Naive thymus-derived CD4-positive, alpha-beta T cell (primary cell): Measurements from ENCODE around the gene NR1D2. TPM values are rescaled to one million over a fixed set of nuclear protein-coding genes. Genes with fewer than 3 reads are reported as not detected.

Source experiments
- ATAC-seq: fragments of 150-1000 bp; cut with Tn5 transposase; 2 replicates; pipeline ENCODE4 v1.10.0; 2021; ENCODE audit warnings: mild to moderate bottlenecking, moderate library complexity
- CTCF ChIA-PET: fragments of 350-600 bp; sonication (Branson Sonifier 250); formaldehyde crosslinking; loops from one replicate; lab custom pipeline; 2021; ENCODE audit warnings: antibody characterized with exemption; lab: Charles Lee
- POLR2A ChIA-PET: fragments of 350-600 bp; sonication (Branson Sonifier 250); formaldehyde crosslinking; loops from one replicate; lab custom pipeline; 2021; ENCODE audit warnings: antibody characterized with exemption, inconsistent platforms; lab: Charles Lee
- DNase-seq, 9 donors: peaks; one replicate each; pipeline versions ENCODE4 v3.0.0 to v3.0.0-alpha.2; 2020 to 2022; ENCODE audit warnings: mixed read lengths in 1 of 9
- H3K27ac ChIP-seq: one replicate; pipeline ENCODE4 v1.7.0; 2013; ENCODE audit warnings: mild to moderate bottlenecking, low read depth, low read length, moderate library complexity
- H3K27me3 ChIP-seq, 2 donors: one replicate each; pipeline ENCODE4 v1.7.0; 2013; ENCODE audit warnings: low read length in 2 of 2, mild to moderate bottlenecking in 2 of 2, moderate library complexity in 2 of 2; ENCODE audit not compliant: control insufficient read depth in 2 of 2, insufficient read depth in 2 of 2
- H3K36me3 ChIP-seq, 3 experiments: 1 replicate in 2 of 3; 2 replicates in 1 of 3; pipeline ENCODE4 v1.7.0; 2013; ENCODE audit warnings: low read length in 3 of 3, mild to moderate bottlenecking in 3 of 3, moderate library complexity in 1 of 3; ENCODE audit not compliant: insufficient read depth in 3 of 3, control insufficient read depth in 2 of 3
- H3K4me1 ChIP-seq, 2 donors: one replicate each; pipeline ENCODE4 v1.7.0; 2013; ENCODE audit warnings: low read length in 2 of 2, mild to moderate bottlenecking in 2 of 2, moderate library complexity in 1 of 2; ENCODE audit not compliant: control insufficient read depth in 2 of 2, insufficient read depth in 2 of 2
- H3K4me3 ChIP-seq: 2 replicates; pipeline ENCODE4 v1.7.0; 2013; ENCODE audit warnings: mild to moderate bottlenecking, low read length
- H3K9me3 ChIP-seq, 3 experiments: 1 replicate in 2 of 3; 2 replicates in 1 of 3; pipeline ENCODE4 v1.7.0; 2013; ENCODE audit warnings: low read length in 3 of 3; ENCODE audit not compliant: control insufficient read depth in 2 of 3
- H3K27ac Mint-ChIP-seq, 9 donors: one replicate each; pipeline ENCODE4 v1.8.0; 2020 to 2022; ENCODE audit warnings: mixed read lengths in 9 of 9, mild to moderate bottlenecking in 8 of 9, moderate library complexity in 5 of 9, inconsistent platforms in 2 of 9
- H3K27me3 Mint-ChIP-seq, 5 donors: one replicate each; pipeline ENCODE4 v1.8.0; 2021 to 2022; ENCODE audit warnings: mixed read lengths in 5 of 5, mild to moderate bottlenecking in 1 of 5
- H3K36me3 Mint-ChIP-seq, 5 donors: one replicate each; pipeline ENCODE4 v1.8.0; 2020 to 2022; ENCODE audit warnings: mixed read lengths in 5 of 5, mild to moderate bottlenecking in 3 of 5, inconsistent platforms in 1 of 5
- H3K4me1 Mint-ChIP-seq, 7 donors: one replicate each; pipeline ENCODE4 v1.8.0; 2020 to 2022; ENCODE audit warnings: mixed read lengths in 7 of 7, mild to moderate bottlenecking in 3 of 7, inconsistent platforms in 1 of 7
- H3K4me3 Mint-ChIP-seq, 10 donors: one replicate each; pipeline ENCODE4 v1.8.0; 2020 to 2022; ENCODE audit warnings: mild to moderate bottlenecking in 10 of 10, mixed read lengths in 10 of 10, moderate library complexity in 6 of 10, inconsistent platforms in 2 of 10
- H3K9me3 Mint-ChIP-seq, 11 donors: one replicate each; pipeline ENCODE4 v1.8.0; 2020 to 2022; ENCODE audit warnings: mixed read lengths in 11 of 11, mild to moderate bottlenecking in 4 of 11, inconsistent platforms in 1 of 11, moderate library complexity in 1 of 11
- intact Hi-C, 2 donors: fragments of 100-400 bp; cut with micrococcal nuclease; formaldehyde crosslinking; loops; one replicate each; pipeline ENCODE4 v1.15.1; 2023
- polyA plus RNA-seq, 2 donors: library from polyadenylated mRNA; unstranded; fragments of 300-500 nt; fragmentation: Illumina TruSeq; gene quantifications; one replicate each; pipeline ENCODE4 v1.2.3, GENCODE V29; 2021
- total RNA-seq, 6 experiments: library from RNA in 5 of 6; stranded (reverse) in 5 of 6; gene quantifications; 1 replicate in 5 of 6; 2 replicates in 1 of 6; pipeline ENCODE4 v1.2.3 and lab custom pipeline; 2021 to 2026

Gene NR1D2
- total and polyA plus RNA-seq, 7 experiments from 2014 or later: 6.7 to 97.7 (median 53.0) TPM

DNA sequence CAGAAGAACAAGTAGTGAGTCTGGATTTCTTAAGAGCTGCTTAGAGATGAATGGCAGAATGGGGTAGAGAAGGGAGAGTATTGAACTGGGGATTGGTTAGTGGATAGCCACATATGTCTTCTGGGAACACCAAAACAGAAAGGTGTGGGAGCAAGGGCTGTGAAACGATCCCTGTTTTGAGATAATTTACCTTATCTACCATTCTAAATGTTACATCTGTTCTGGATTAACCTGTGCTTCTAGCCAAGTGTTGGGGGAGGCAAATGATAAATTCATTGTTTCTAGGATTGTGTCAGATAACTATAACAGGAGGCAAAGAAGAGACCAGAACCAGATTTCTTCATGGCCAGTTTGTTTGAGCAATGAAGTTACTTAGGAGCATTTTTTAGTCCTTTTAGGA lies 8.4 kb downstream of the NR1D2 start:
- Mint-ChIP-seq H3K27me3 (no peaks in the 10 kb centered on the region), H3K9me3 (no peaks in the 10 kb centered on the region), H3K36me3 (peaks cover 0 to 35% (median 10%) of the 10 kb centered on the region in 5 donors), H3K27ac (peak overlapping the region in 2 of 9 donors; percentile 33 to 78), H3K4me3 (peak overlapping the region in 5 of 10 donors; percentile 2 to 58 (median 27)), H3K4me1 (peaks cover 27 to 83% (median 74%) of the 10 kb centered on the region in 7 donors)
- intact Hi-C loops: no loop called here
- ChIA-PET POLR2A (interaction anchor here (0.6 to 2.2 kb wide), 2 partner anchors 37 to 44 kb away, joined by 3 to 8 read pairs; partner anchors contain the start of genes NKIRAS1 and RPL15), CTCF (no interaction called here)
- Histone ChIP-seq H3K4me3 (no peak overlapping the region), H3K36me3 (peaks cover 0 to 10% (median 0%) of the 10 kb centered on the region in 3 experiments), H3K4me1 (peaks cover 16 to 25% of the 10 kb centered on the region in 2 donors), H3K27ac (no peak overlapping the region), H3K9me3 (no peaks in the 10 kb centered on the region), H3K27me3 (no peaks in the 10 kb centered on the region)
- DNase-seq: no peak
- no peak for ATAC-seq

DNA sequence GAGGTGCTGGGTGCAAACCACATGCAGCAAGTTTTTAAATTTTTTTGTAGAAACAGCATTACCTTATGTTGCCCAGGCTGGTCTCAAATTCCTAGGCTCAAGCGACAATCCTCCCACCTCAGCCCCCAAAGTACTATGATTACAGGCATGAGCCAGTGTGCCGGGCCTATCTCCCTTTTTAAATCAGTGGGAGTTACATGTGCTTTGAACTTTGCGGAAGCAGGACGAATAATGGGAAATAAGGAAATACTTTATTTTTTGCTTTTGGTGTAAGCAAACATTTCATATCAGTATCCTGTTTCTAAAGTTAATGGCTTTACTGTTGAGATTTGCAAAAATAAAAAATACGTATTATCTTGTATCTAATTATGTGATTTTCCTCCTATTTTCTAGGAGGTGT lies 9.1 kb downstream of the NR1D2 start:
- Mint-ChIP-seq H3K27me3 (no peaks in the 10 kb centered on the region), H3K36me3 (peaks cover 0 to 38% (median 12%) of the 10 kb centered on the region in 5 donors), H3K4me3 (peak overlapping the region in 1 of 10 donors; percentile 58), H3K27ac (peak overlapping the region in 1 of 9 donors; percentile 10), H3K9me3 (no peaks in the 10 kb centered on the region), H3K4me1 (peaks cover 28 to 81% (median 74%) of the 10 kb centered on the region in 7 donors)
- H3K27ac ChIP-seq: no peak overlapping the region
- peaks cover 13 to 25% of the 10 kb centered on the region in 2 donors for H3K4me1 ChIP-seq
- no peak for ATAC-seq
- no peaks in the 10 kb centered on the region for H3K27me3 ChIP-seq
- H3K36me3 ChIP-seq: peaks cover 0 to 11% (median 0%) of the 10 kb centered on the region in 3 experiments
- intact Hi-C loops: no loop called here
- no peaks in the 10 kb centered on the region for H3K9me3 ChIP-seq
- POLR2A ChIA-PET: interaction anchor here (2.2 kb wide), 1 partner anchor 38 kb away, joined by 8 read pairs; the partner anchor contains the start of genes NKIRAS1 and RPL15
- CTCF ChIA-PET: no interaction called here
- no peak for DNase-seq
- no peak overlapping the region for H3K4me3 ChIP-seq

DNA sequence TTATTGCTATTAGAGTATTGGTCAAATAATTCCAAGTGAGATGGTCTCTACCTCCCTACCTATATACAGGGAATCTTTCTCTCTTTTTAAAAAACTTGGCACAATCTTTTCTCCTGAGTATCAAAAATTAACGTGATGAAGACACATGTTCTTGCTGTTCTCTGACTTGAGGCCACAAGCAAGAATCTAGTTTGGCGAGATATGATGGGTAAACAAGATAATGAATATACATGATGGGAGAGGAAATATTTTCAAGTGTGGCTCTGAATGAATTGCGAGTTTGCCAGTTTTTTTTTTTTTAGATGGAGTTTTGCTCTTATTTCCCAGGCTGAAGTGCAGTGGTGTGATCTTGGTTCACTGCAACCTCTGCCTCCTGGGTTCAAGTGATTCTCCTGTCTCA lies 11.6 kb downstream of the NR1D2 start:
- Histone ChIP-seq H3K4me3 (no peak overlapping the region), H3K27me3 (no peaks in the 10 kb centered on the region), H3K27ac (no peak overlapping the region), H3K9me3 (no peaks in the 10 kb centered on the region), H3K36me3 (peaks cover 0 to 31% (median 0%) of the 10 kb centered on the region in 3 experiments), H3K4me1 (peaks cover 0 to 5% of the 10 kb centered on the region in 2 donors)
- no peak overlapping the region for H3K27ac Mint-ChIP-seq
- ChIA-PET POLR2A (no interaction called here), CTCF (no interaction called here)
- intact Hi-C loops: no loop called here
- no peak overlapping the region for H3K4me3 Mint-ChIP-seq
- peaks cover 7 to 65% (median 54%) of the 10 kb centered on the region in 7 donors for H3K4me1 Mint-ChIP-seq
- DNase-seq: no peak
- peaks cover 3 to 53% (median 27%) of the 10 kb centered on the region in 5 donors for H3K36me3 Mint-ChIP-seq
- H3K9me3 Mint-ChIP-seq: no peaks in the 10 kb centered on the region
- H3K27me3 Mint-ChIP-seq: no peaks in the 10 kb centered on the region
- ATAC-seq: no peak

DNA sequence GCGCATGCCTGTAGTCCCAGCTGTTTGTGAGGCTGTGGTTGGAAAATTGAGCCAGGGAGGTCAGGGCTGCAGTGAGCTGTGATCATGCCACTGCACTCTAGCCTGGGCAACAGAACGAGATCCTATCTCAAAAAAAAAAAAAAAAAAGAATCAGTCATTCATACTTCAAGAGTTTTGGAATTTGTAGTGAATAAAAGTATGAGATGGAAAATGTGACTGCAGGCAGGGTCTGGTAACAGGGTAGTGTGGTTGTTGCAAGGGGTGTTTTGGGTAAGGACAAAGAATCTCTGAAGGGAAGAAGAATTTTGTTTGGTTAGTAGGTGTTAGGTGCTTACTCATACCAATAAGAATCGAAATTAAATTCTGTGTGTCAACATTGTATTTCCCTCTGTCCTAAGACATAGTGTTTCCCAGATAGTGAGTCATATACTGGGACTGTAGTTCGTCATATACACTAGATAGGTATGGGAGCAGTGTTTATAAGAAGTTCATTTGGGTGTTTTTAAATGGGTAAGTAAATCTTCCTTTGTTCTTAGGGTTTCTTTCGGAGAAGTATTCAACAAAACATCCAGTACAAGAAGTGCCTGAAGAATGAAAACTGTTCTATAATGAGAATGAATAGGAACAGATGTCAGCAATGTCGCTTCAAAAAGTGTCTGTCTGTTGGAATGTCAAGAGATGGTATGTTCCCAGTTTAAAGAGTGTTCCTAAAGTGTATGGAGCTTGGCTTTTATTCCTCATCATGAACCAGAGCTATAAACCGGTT lies 14.2 kb downstream of the NR1D2 start:
- ChIA-PET CTCF (no interaction called here), POLR2A (no interaction called here)
- no peak overlapping the region for H3K27ac ChIP-seq
- intact Hi-C loops: no loop called here
- peak; percentile 35 for ATAC-seq
- H3K27me3 Mint-ChIP-seq: no peaks in the 10 kb centered on the region
- no peak overlapping the region for H3K4me3 Mint-ChIP-seq
- H3K27me3 ChIP-seq: no peaks in the 10 kb centered on the region
- peak overlapping the region in 5 of 9 donors; percentile 1 to 76 (median 21) for H3K27ac Mint-ChIP-seq
- peaks cover 0 to 38% (median 0%) of the 10 kb centered on the region in 3 experiments for H3K36me3 ChIP-seq
- H3K36me3 Mint-ChIP-seq: peaks cover 4 to 66% (median 41%) of the 10 kb centered on the region in 5 donors
- DNase-seq: no peak
- no peak overlapping the region for H3K4me3 ChIP-seq
- no peaks in the 10 kb centered on the region for H3K9me3 Mint-ChIP-seq
- no peaks in the 10 kb centered on the region for H3K9me3 ChIP-seq
- H3K4me1 Mint-ChIP-seq: peaks cover 3 to 63% (median 38%) of the 10 kb centered on the region in 7 donors
- no peaks in the 10 kb centered on the region for H3K4me1 ChIP-seq

DNA sequence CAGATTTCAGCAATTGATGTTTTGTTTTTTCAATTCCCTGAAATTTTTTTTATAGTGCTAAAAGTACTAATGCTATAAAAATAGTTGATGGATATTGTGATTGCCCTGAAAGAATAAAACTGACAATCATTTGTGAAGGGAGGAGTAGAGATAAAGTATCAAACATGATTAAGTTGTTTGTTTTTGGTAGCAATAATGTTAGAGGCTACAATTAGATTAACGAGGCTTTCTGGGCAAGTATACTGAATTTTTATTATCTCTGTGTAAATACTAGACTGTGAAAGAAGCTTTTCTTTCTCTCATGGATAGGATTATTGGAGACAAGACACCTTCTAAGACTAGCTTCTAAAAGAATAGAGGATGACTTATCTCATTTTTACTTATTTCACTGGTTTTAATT lies 15.6 kb downstream of the NR1D2 start:
- no peaks in the 10 kb centered on the region for H3K9me3 Mint-ChIP-seq
- H3K27ac Mint-ChIP-seq: peak overlapping the region in 3 of 9 donors; percentile 0 to 46 (median 40)
- peaks cover 4 to 62% (median 41%) of the 10 kb centered on the region in 5 donors for H3K36me3 Mint-ChIP-seq
- H3K27ac ChIP-seq: no peak overlapping the region
- peaks cover 3 to 60% (median 36%) of the 10 kb centered on the region in 7 donors for H3K4me1 Mint-ChIP-seq
- H3K27me3 ChIP-seq: no peaks in the 10 kb centered on the region
- no peaks in the 10 kb centered on the region for H3K27me3 Mint-ChIP-seq
- H3K4me3 Mint-ChIP-seq: no peak overlapping the region
- DNase-seq (no peak), ATAC-seq (no peak)
- ChIA-PET POLR2A (interaction anchor here (0.6 kb wide), 1 partner anchor 208 kb away, joined by 3 read pairs; no protein-coding TSS in a partner anchor), CTCF (no interaction called here)
- intact Hi-C loops: loop anchor here in 1 of 2 donors (2.0 kb wide), 1 partner anchor 14 kb away; no protein-coding TSS in a partner anchor
- H3K4me3 ChIP-seq: no peak overlapping the region
- H3K4me1 ChIP-seq: no peaks in the 10 kb centered on the region
- no peaks in the 10 kb centered on the region for H3K9me3 ChIP-seq
- H3K36me3 ChIP-seq: peaks cover 0 to 35% (median under 1%) of the 10 kb centered on the region in 3 experiments

DNA sequence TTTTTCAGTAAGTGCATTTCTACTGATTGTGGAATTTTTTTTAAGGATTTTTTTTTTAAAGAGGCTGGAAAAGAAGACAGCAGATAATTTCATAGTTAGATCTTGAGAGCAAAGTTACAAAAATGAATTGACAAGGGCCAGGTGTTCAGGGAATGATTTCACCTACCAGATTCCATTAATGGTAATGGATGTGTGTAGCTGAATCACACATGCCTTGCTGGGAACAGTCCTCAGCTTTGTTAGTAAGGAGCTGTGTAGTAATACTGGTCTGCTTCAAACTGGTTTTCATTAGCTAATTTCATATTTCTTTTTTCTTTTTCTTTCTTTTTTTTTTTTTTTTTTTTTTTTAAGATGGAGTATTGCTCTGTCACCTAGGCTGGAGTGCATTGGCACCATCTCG lies 16.0 kb downstream of the NR1D2 start:
- Mint-ChIP-seq H3K4me1 (peaks cover 3 to 60% (median 32%) of the 10 kb centered on the region in 7 donors), H3K9me3 (no peaks in the 10 kb centered on the region), H3K36me3 (peaks cover 7 to 62% (median 41%) of the 10 kb centered on the region in 5 donors), H3K27me3 (no peaks in the 10 kb centered on the region), H3K4me3 (no peak overlapping the region), H3K27ac (peak overlapping the region in 2 of 9 donors; percentile 40 to 46)
- ChIA-PET POLR2A (interaction anchor here (0.6 kb wide), 1 partner anchor 208 kb away, joined by 3 read pairs; no protein-coding TSS in a partner anchor), CTCF (no interaction called here)
- no peaks in the 10 kb centered on the region for H3K9me3 ChIP-seq
- no peaks in the 10 kb centered on the region for H3K27me3 ChIP-seq
- intact Hi-C loops: loop anchor here in 1 of 2 donors (2.0 kb wide), 1 partner anchor 14 kb away; no protein-coding TSS in a partner anchor
- ATAC-seq (no peak), DNase-seq (no peak)
- H3K4me3 ChIP-seq: no peak overlapping the region
- H3K4me1 ChIP-seq: no peaks in the 10 kb centered on the region
- no peak overlapping the region for H3K27ac ChIP-seq
- H3K36me3 ChIP-seq: peaks cover 0 to 39% (median 4%) of the 10 kb centered on the region in 3 experiments
